Neural progenitor cell (in vitro differentiated cells): ENCODE measurements around the gene PBX2. TPM values are rescaled to one million over a fixed set of nuclear protein-coding genes. Genes with fewer than 3 reads are reported as not detected.
"Not testable (repeated sequence)": the region's sequence is repeated elsewhere in the genome, so short reads cannot be mapped to it uniquely, and the experiment has no call there.

Experiments used
- DNase-seq: peaks from one replicate; pipeline ENCODE4 v3.0.0-alpha.2; 2016; ENCODE audit warnings: low spot score
- H2AFZ ChIP-seq: fragments of 200-600 bp; sonication (generic); replicated peaks from 2 replicates; pipeline ENCODE4 v1.6.1; 2016; ENCODE audit warnings: antibody characterized with exemption
- H3F3A ChIP-seq: fragments of 200-600 bp; sonication (generic); 2 replicates; pipeline ENCODE4 v1.6.1; 2016; ENCODE audit warnings: antibody characterized with exemption, low read depth
- H3K27ac ChIP-seq: fragments of 200-600 bp; sonication (generic); 2 replicates; pipeline ENCODE4 v1.5.1; 2016; ENCODE audit warnings: mild to moderate bottlenecking
- H3K27me3 ChIP-seq: fragments of 200-600 bp; sonication (generic); 2 replicates; pipeline ENCODE4 v1.6.1; 2016; ENCODE audit warnings: mild to moderate bottlenecking, moderate library complexity
- H3K36me3 ChIP-seq: fragments of 200-600 bp; sonication (generic); 2 replicates; pipeline ENCODE4 v1.5.1; 2016
- H3K4me1 ChIP-seq: fragments of 200-600 bp; sonication (generic); 2 replicates; pipeline ENCODE4 v1.6.1; 2016; ENCODE audit warnings: mixed run types
- H3K4me2 ChIP-seq: fragments of 200-600 bp; sonication (generic); 2 replicates; pipeline ENCODE4 v1.6.1; 2016
- H3K4me3 ChIP-seq: fragments of 200-600 bp; sonication (generic); 2 replicates; pipeline ENCODE4 v1.5.1; 2016
- H3K79me2 ChIP-seq: fragments of 200-600 bp; sonication (generic); 2 replicates; pipeline ENCODE4 v1.6.1; 2016; ENCODE audit warnings: low read depth
- H3K9ac ChIP-seq: fragments of 200-600 bp; sonication (generic); 2 replicates; pipeline ENCODE4 v1.6.1; 2016
- H3K9me3 ChIP-seq: fragments of 200-600 bp; sonication (generic); 2 replicates; pipeline ENCODE4 v1.5.1; 2016; ENCODE audit warnings: low read depth
- H4K20me1 ChIP-seq: fragments of 200-600 bp; sonication (generic); 2 replicates; pipeline ENCODE4 v1.6.1; 2016; ENCODE audit warnings: low read depth
- H3K27ac Mint-ChIP-seq: 3 replicates; pipeline ENCODE4 v1.8.0; 2021; ENCODE audit warnings: mixed read lengths
- H3K27me3 Mint-ChIP-seq: 2 replicates; pipeline ENCODE4 v1.8.0; 2022; ENCODE audit warnings: low read depth, mild to moderate bottlenecking, inconsistent platforms, moderate library complexity, mixed read lengths; ENCODE audit not compliant: insufficient read depth
- H3K36me3 Mint-ChIP-seq: 3 replicates; pipeline ENCODE4 v1.8.0; 2021; ENCODE audit warnings: mixed read lengths
- H3K4me1 Mint-ChIP-seq: 3 replicates; pipeline ENCODE4 v1.8.0; 2021; ENCODE audit warnings: mixed read lengths
- H3K4me3 Mint-ChIP-seq: 3 replicates; pipeline ENCODE4 v1.8.0; 2021; ENCODE audit warnings: mild to moderate bottlenecking, moderate library complexity, mixed read lengths
- H3K9me3 Mint-ChIP-seq: 3 replicates; pipeline ENCODE4 v1.8.0; 2020; ENCODE audit warnings: mixed read lengths
- EZH2 ChIP-seq: fragments of 200-600 bp; sonication (generic); IDR thresholded peaks from 2 replicates; pipeline ENCODE4 v1.6.1; 2017; ENCODE audit warnings: antibody characterized with exemption, mild to moderate bottlenecking, moderate library complexity
- EZH2phosphoT487 ChIP-seq: fragments of 200-600 bp; sonication (generic); IDR thresholded peaks from 2 replicates; pipeline ENCODE4 v1.6.1; 2017; ENCODE audit warnings: antibody characterized with exemption
- total RNA-seq: library from RNA; depleted of rRNA; stranded (reverse); fragments of >200 nt; gene quantifications from 2 replicates; pipeline ENCODE4 v1.2.3, GENCODE V29; 2015; ENCODE audit warnings: low replicate concordance
- TF ChIP-seq, protein P1 (sequence below): fragments of 200-600 bp; sonication (generic); IDR thresholded peaks from 2 replicates; pipeline ENCODE4 v1.5.1; 2017; ENCODE audit warnings: antibody characterized with exemption, mild to moderate bottlenecking

The PBX2 gene
- total RNA-seq, 1 donor from 2014 or later: 53.3 TPM

- Mint-ChIP-seq H3K27ac (peak overlapping the region; percentile 99), H3K4me3 (peak overlapping the region; percentile 93), H3K9me3 (no peaks in the 10 kb centered on the region), H3K27me3 (peaks cover 2% of the 10 kb centered on the region), H3K36me3 (peaks cover 2% of the 10 kb centered on the region), H3K4me1 (peaks cover 49% of the 10 kb centered on the region)
- no peaks in the 10 kb centered on the region for H3K36me3 ChIP-seq
- no peaks in the 10 kb centered on the region for H3K9me3 ChIP-seq
- H3K27me3 ChIP-seq: no peaks in the 10 kb centered on the region
- H4K20me1 ChIP-seq: no peaks in the 10 kb centered on the region
- peak; percentile 100 for DNase-seq
- H3K4me3 ChIP-seq: peak overlapping the region; percentile 70
- peaks cover 30% of the 10 kb centered on the region for H3K4me1 ChIP-seq
- H2AFZ ChIP-seq: no peak overlapping the region
- peak overlapping the region; percentile 99 for H3K27ac ChIP-seq
- H3K79me2 ChIP-seq: peaks cover 9% of the 10 kb centered on the region
- peak overlapping the region; percentile 86 for H3K4me2 ChIP-seq
- no peak for TF ChIP-seq EZH2phosphoT487
- no peak for TF ChIP-seq EZH2
- TF ChIP-seq, protein P1, sequence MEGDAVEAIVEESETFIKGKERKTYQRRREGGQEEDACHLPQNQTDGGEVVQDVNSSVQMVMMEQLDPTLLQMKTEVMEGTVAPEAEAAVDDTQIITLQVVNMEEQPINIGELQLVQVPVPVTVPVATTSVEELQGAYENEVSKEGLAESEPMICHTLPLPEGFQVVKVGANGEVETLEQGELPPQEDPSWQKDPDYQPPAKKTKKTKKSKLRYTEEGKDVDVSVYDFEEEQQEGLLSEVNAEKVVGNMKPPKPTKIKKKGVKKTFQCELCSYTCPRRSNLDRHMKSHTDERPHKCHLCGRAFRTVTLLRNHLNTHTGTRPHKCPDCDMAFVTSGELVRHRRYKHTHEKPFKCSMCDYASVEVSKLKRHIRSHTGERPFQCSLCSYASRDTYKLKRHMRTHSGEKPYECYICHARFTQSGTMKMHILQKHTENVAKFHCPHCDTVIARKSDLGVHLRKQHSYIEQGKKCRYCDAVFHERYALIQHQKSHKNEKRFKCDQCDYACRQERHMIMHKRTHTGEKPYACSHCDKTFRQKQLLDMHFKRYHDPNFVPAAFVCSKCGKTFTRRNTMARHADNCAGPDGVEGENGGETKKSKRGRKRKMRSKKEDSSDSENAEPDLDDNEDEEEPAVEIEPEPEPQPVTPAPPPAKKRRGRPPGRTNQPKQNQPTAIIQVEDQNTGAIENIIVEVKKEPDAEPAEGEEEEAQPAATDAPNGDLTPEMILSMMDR: peak; percentile 34
- H3F3A ChIP-seq: peaks cover 30% of the 10 kb centered on the region
- H3K9ac ChIP-seq: no peak overlapping the region
Observed at GRCh38 chr6:32195652-32195901, 5.6 kb upstream of the PBX2 start.

- peak; percentile 53 for DNase-seq
- Histone ChIP-seq H2AFZ (no peak overlapping the region), H3K4me1 (peaks cover 32% of the 10 kb centered on the region), H3K4me3 (peak overlapping the region; percentile 54), H3F3A (peaks cover 33% of the 10 kb centered on the region), H3K4me2 (peak overlapping the region; percentile 82), H3K36me3 (no peaks in the 10 kb centered on the region), H3K79me2 (peaks cover 10% of the 10 kb centered on the region), H4K20me1 (no peaks in the 10 kb centered on the region), H3K27ac (peak overlapping the region; percentile 72), H3K27me3 (no peaks in the 10 kb centered on the region), H3K9me3 (no peaks in the 10 kb centered on the region), H3K9ac (peak overlapping the region; percentile 31)
- peak overlapping the region; percentile 99 for H3K27ac Mint-ChIP-seq
- peaks cover 2% of the 10 kb centered on the region for H3K36me3 Mint-ChIP-seq
- H3K27me3 Mint-ChIP-seq: peaks cover 2% of the 10 kb centered on the region
- H3K9me3 Mint-ChIP-seq: no peaks in the 10 kb centered on the region
- H3K4me1 Mint-ChIP-seq: peaks cover 51% of the 10 kb centered on the region
- TF ChIP-seq EZH2phosphoT487 (no peak), EZH2 (no peak)
- TF ChIP-seq, protein P1: peak; percentile 37
- peak overlapping the region; percentile 93 for H3K4me3 Mint-ChIP-seq
Observed at GRCh38 chr6:32194825-32195651, 5.0 kb upstream of the PBX2 start.

DNA sequence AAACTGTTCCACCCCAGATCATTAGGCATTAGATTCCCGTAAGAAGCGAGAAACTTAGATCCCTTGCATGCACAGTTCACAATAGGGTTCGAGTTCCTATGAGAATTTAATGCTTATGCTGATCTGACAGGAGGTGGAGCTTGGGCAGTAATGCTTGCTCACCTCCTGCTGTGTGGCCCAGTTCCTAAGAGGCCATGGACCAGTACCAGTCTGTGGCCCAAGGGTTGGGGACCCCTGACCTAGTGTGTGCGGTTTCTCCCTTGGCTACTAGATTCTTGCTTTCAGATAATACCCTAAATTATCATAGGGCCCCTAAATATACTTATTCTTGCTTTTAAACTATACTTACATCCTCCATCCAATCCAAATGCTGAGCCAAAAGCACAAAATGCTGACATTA is 4.4 kb upstream of the PBX2 start:
- H3K27ac Mint-ChIP-seq: peak overlapping the region; percentile 99
- no peak for TF ChIP-seq EZH2phosphoT487
- TF ChIP-seq, protein P1: no peak
- no peak for TF ChIP-seq EZH2

GRCh38 chr6:32193096-32193495 is 3.1 kb upstream of the PBX2 start:
- not testable (repeated sequence) for H3K27me3 ChIP-seq, H2AFZ ChIP-seq, H3K9me3 Mint-ChIP-seq, H3K36me3 Mint-ChIP-seq, H3K4me3 ChIP-seq, H3K27me3 Mint-ChIP-seq, H3K36me3 ChIP-seq, H3K27ac ChIP-seq, H3K9ac ChIP-seq, DNase-seq, H3K4me3 Mint-ChIP-seq, H4K20me1 ChIP-seq, H3K9me3 ChIP-seq
- Histone ChIP-seq H3K4me2 (peak overlapping the region; percentile 50), H3K79me2 (peaks cover 29% of the 10 kb centered on the region), H3F3A (peaks cover 40% of the 10 kb centered on the region), H3K4me1 (peaks cover 32% of the 10 kb centered on the region)
- peak overlapping the region; percentile 91 for H3K27ac Mint-ChIP-seq
- peaks cover 57% of the 10 kb centered on the region for H3K4me1 Mint-ChIP-seq

More for the DNA sequence above, 4.4 kb upstream of the PBX2 start:
- H3K27ac ChIP-seq: no peak overlapping the region
- H3K79me2 ChIP-seq: peaks cover 16% of the 10 kb centered on the region
- H4K20me1 ChIP-seq: no peaks in the 10 kb centered on the region
- no peak for DNase-seq
- no peak overlapping the region for H3K9ac ChIP-seq
- no peaks in the 10 kb centered on the region for H3K36me3 ChIP-seq
- Mint-ChIP-seq H3K36me3 (peaks cover 2% of the 10 kb centered on the region), H3K4me3 (peak overlapping the region; percentile 93), H3K9me3 (no peaks in the 10 kb centered on the region), H3K27me3 (peaks cover 2% of the 10 kb centered on the region), H3K4me1 (peaks cover 47% of the 10 kb centered on the region)
- H3K4me2 ChIP-seq: peak overlapping the region; percentile 82
- peaks cover 33% of the 10 kb centered on the region for H3F3A ChIP-seq
- no peak overlapping the region for H2AFZ ChIP-seq
- H3K4me3 ChIP-seq: no peak overlapping the region
- H3K27me3 ChIP-seq: no peaks in the 10 kb centered on the region
- no peaks in the 10 kb centered on the region for H3K9me3 ChIP-seq
- H3K4me1 ChIP-seq: peaks cover 32% of the 10 kb centered on the region
